IMR-90 (cell line): ENCODE measurements around the gene A3GALT2. TPM values are rescaled to one million over a fixed set of nuclear protein-coding genes. Genes with fewer than 3 reads are reported as not detected.

Experiments
- ATAC-seq: fragments of 200-7000 bp; cut with Tn5 transposase; 2 replicates; pipeline ENCODE4 v1.9.1; 2020; ENCODE audit warnings: low read depth, mild to moderate bottlenecking, moderate library complexity
- BruUV-seq: library from RNA; stranded (reverse); fragments of 400-500 nt; replicated peaks from 2 replicates; lab custom pipeline; 2021; lab: Mats Ljungman, UMichigan
- CTCF ChIA-PET: fragments of 300-600 bp; formaldehyde crosslinking; extraction: SDS; loops from one replicate; lab custom pipeline; 2021; ENCODE audit warnings: antibody characterized with exemption; lab: Yijun Ruan, JAX
- POLR2A ChIA-PET: fragments of 300-600 bp; sonication (Branson Sonifier 250); formaldehyde crosslinking; loops from one replicate; lab custom pipeline; 2022; ENCODE audit warnings: antibody characterized with exemption; ENCODE audit not compliant: unreplicated experiment; lab: Charles Lee
- DNase-seq: peaks from one replicate; pipeline ENCODE4 v3.0.0; 2013
- H2AFZ ChIP-seq: replicated peaks from 2 replicates; pipeline ENCODE3; 2013; ENCODE audit warnings: low read length, mild to moderate bottlenecking; ENCODE audit not compliant: poor library complexity
- H2AK5ac ChIP-seq: 2 replicates; pipeline ENCODE4 v1.6.1; 2013; ENCODE audit warnings: low read depth, low read length, inconsistent platforms
- H2AK9ac ChIP-seq: replicated peaks from 2 replicates; pipeline ENCODE3; 2013; ENCODE audit warnings: mild to moderate bottlenecking, low read depth, low read length, moderate library complexity; ENCODE audit not compliant: poor library complexity
- H2BK120ac ChIP-seq: 2 replicates; pipeline ENCODE4 v1.6.1; 2013; ENCODE audit warnings: low read depth, low read length, inconsistent platforms
- H2BK15ac ChIP-seq: 3 replicates; pipeline ENCODE4 v1.6.1; 2013; ENCODE audit warnings: low read depth, low read length, inconsistent platforms
- H2BK20ac ChIP-seq: 2 replicates; pipeline ENCODE4 v1.6.1; 2013; ENCODE audit warnings: low read depth, mild to moderate bottlenecking, inconsistent platforms, low read length, moderate library complexity
- H2BK5ac ChIP-seq: 2 replicates; pipeline ENCODE4 v1.6.1; 2013; ENCODE audit warnings: mild to moderate bottlenecking, low read depth, low read length, inconsistent platforms; ENCODE audit not compliant: poor library complexity, severe bottlenecking
- H3K14ac ChIP-seq: replicated peaks from 2 replicates; pipeline ENCODE4 v1.6.1; 2013; ENCODE audit warnings: low read depth, low read length, inconsistent platforms
- H3K18ac ChIP-seq: 2 replicates; pipeline ENCODE4 v1.6.1; 2013; ENCODE audit warnings: low read depth, low read length, control low read depth
- H3K23ac ChIP-seq: 2 replicates; pipeline ENCODE4 v1.6.1; 2013; ENCODE audit warnings: low read depth, low read length, inconsistent platforms
- H3K27ac ChIP-seq: 2 replicates; pipeline ENCODE4 v1.5.1; 2013; ENCODE audit warnings: mild to moderate bottlenecking, control low read depth, low read length; ENCODE audit not compliant: insufficient read depth
- H3K27me3 ChIP-seq: 2 replicates; pipeline ENCODE4 v1.6.1; 2013; ENCODE audit warnings: low read length; ENCODE audit not compliant: control insufficient read depth, insufficient read depth
- H3K36me3 ChIP-seq: 2 replicates; pipeline ENCODE4 v1.6.1; 2013; ENCODE audit warnings: low read length, mixed read lengths; ENCODE audit not compliant: control insufficient read depth, insufficient read depth
- H3K4ac ChIP-seq: 2 replicates; pipeline ENCODE4 v1.6.1; 2013; ENCODE audit warnings: low read depth, low read length, inconsistent platforms
- H3K4me1 ChIP-seq: 2 replicates; pipeline ENCODE4 v1.6.1; 2013; ENCODE audit warnings: low read length, mixed read lengths; ENCODE audit not compliant: control insufficient read depth, insufficient read depth
- H3K4me2 ChIP-seq: 2 replicates; pipeline ENCODE4 v1.6.1; 2013; ENCODE audit warnings: low read depth, mild to moderate bottlenecking, control low read depth, low read length, moderate library complexity
- H3K4me3 ChIP-seq: 2 replicates; pipeline ENCODE4 v1.5.1; 2013; ENCODE audit warnings: low read depth, mild to moderate bottlenecking, control low read depth, low read length, moderate library complexity; ENCODE audit not compliant: insufficient read depth
- H3K56ac ChIP-seq: 2 replicates; pipeline ENCODE4 v1.6.1; 2013; ENCODE audit warnings: low read length, inconsistent platforms; ENCODE audit not compliant: insufficient read depth; ENCODE audit errors: extremely low read depth
- H3K79me1 ChIP-seq, 2 experiments: 2 replicates each; pipeline ENCODE4 v1.6.1; 2013; ENCODE audit warnings: low read length in 2 of 2, inconsistent platforms in 1 of 2, low read depth in 1 of 2
- H3K9ac ChIP-seq: 2 replicates; pipeline ENCODE4 v1.6.1; 2013; ENCODE audit warnings: low read depth, low read length, control low read depth
- H3K9me1 ChIP-seq: 2 replicates; pipeline ENCODE4 v1.6.1; 2013; ENCODE audit warnings: low read length, inconsistent platforms; ENCODE audit not compliant: insufficient read depth
- H3K9me3 ChIP-seq: 2 replicates; pipeline ENCODE4 v1.6.1; 2013; ENCODE audit warnings: low read length; ENCODE audit not compliant: control insufficient read depth, insufficient read depth
- H4K20me1 ChIP-seq: 2 replicates; pipeline ENCODE4 v1.6.1; 2013; ENCODE audit warnings: low read length, inconsistent platforms; ENCODE audit not compliant: insufficient read depth
- H4K5ac ChIP-seq: 2 replicates; pipeline ENCODE4 v1.6.1; 2013; ENCODE audit warnings: mild to moderate bottlenecking, low read depth, low read length, control low read depth
- H4K8ac ChIP-seq, 2 experiments: 2 replicates each; pipeline ENCODE4 v1.6.1; 2013; ENCODE audit warnings: low read depth in 2 of 2, low read length in 2 of 2, control low read depth in 1 of 2, inconsistent platforms in 1 of 2
- H4K91ac ChIP-seq: 2 replicates; pipeline ENCODE4 v1.6.1; 2013; ENCODE audit warnings: low read depth, low read length, inconsistent platforms; ENCODE audit not compliant: insufficient read depth
- CEBPB ChIP-seq: IDR thresholded peaks from 2 replicates; pipeline ENCODE4 v1.6.1; 2012; ENCODE audit warnings: low read depth, low read length, improper control_type of control experiment
- ELK1 ChIP-seq: fragments of 150-350 bp; IDR thresholded peaks from 2 replicates; pipeline ENCODE4 v1.6.1; 2016; ENCODE audit warnings: low read depth, mild to moderate bottlenecking, low read length, moderate library complexity, borderline replicate concordance
- FOS ChIP-seq: fragments of 150-350 bp; IDR thresholded peaks from 2 replicates; pipeline ENCODE4 v1.6.1; 2016; ENCODE audit warnings: low read depth, low read length
- MAFK ChIP-seq: IDR thresholded peaks from 2 replicates; pipeline ENCODE4 v1.6.1; 2012; ENCODE audit warnings: low read depth, low read length, improper control_type of control experiment
- MAZ ChIP-seq: IDR thresholded peaks from 2 replicates; pipeline ENCODE4 v1.6.1; 2012; ENCODE audit warnings: low read depth, mild to moderate bottlenecking, low read length, improper control_type of control experiment, moderate library complexity, borderline replicate concordance
- NFE2L2 ChIP-seq: fragments of 150-350 bp; IDR thresholded peaks from 2 replicates; pipeline ENCODE4 v1.6.1; 2016; ENCODE audit warnings: low read depth, mild to moderate bottlenecking, low read length
- POLR2A ChIP-seq: IDR thresholded peaks from 2 replicates; pipeline ENCODE4 v1.6.1; 2012; ENCODE audit warnings: mild to moderate bottlenecking, low read depth, low read length
- RFX5 ChIP-seq: IDR thresholded peaks from 2 replicates; pipeline ENCODE4 v1.8.0; 2012; ENCODE audit warnings: low read depth, mild to moderate bottlenecking, low read length, moderate library complexity
- USF2 ChIP-seq: fragments of 150-350 bp; IDR thresholded peaks from 2 replicates; pipeline ENCODE4 v1.6.1; 2017; ENCODE audit warnings: mild to moderate bottlenecking, antibody characterized with exemption, low read length, low read depth
- WGBS, 2 experiments: methylation state at CpG; one replicate each; pipeline versions ENCODE4 v1.1.5 to v1.1.7; 2013; ENCODE audit warnings: missing lambda C conversion rate in 2 of 2; ENCODE audit not compliant: insufficient read length in 1 of 2; ENCODE audit errors: extremely low coverage in 2 of 2; 5-methylcytosine and 5-hydroxymethylcytosine counted together
- dilution Hi-C: fragments of 300-500 bp; cut with HindIII; formaldehyde crosslinking; loops from one replicate; pipeline ENCODE4 v1.14.3; 2018; ENCODE audit warnings: low sequenced_read_pairs; ENCODE audit not compliant: unreplicated experiment
- in situ Hi-C: fragments of 300-500 bp; cut with MboI; formaldehyde crosslinking; loops from 3 replicates; pipeline ENCODE4 v1.14.3; 2019; ENCODE audit warnings: low sequenced_read_pairs, inconsistent platforms, mixed read lengths
- intact Hi-C: fragments of 100-400 bp; cut with micrococcal nuclease; formaldehyde crosslinking; loops from 2 replicates; pipeline ENCODE4 v1.10.0; 2022
- polyA plus RNA-seq, 3 experiments: library from polyadenylated mRNA; depleted of rRNA; stranded (reverse); fragments of >200 nt; gene quantifications; 2 replicates each; pipeline ENCODE4 v1.2.3, GENCODE V29; 2012; ENCODE audit warnings: low replicate concordance in 1 of 3
- total RNA-seq: library from RNA; depleted of rRNA; stranded (reverse); fragments of >200 nt; gene quantifications from 2 replicates; pipeline ENCODE4 v1.2.3, GENCODE V29; 2012

A3GALT2 gene
- total and polyA plus RNA-seq, 2 of the 4 experiments (the other 2 are of a cell fraction) = not detected

GRCh38 chr1:33306653-33307493, 14.0 kb downstream of the A3GALT2 start:
- WGBS, 2 experiments = 26% methylated on average over 73 of the region's 113 CpGs; no CpG with 5 or more reads in 1 of the 2 experiments
- Histone ChIP-seq H3K27ac (no peak overlapping the region), H4K8ac (no peak overlapping the region), H4K20me1 (no peaks in the 10 kb centered on the region), H3K23ac (no peak overlapping the region), H3K79me1 (no peaks in the 10 kb centered on the region), H3K36me3 (no peaks in the 10 kb centered on the region), H3K4me1 (peaks cover 4% of the 10 kb centered on the region; the same call in 1 of the 2 replicates), H3K18ac (no peak overlapping the region), H4K5ac (peak overlapping the region; percentile 16; the same call in 1 of the 2 replicates), H3K4me2 (no peak overlapping the region), H2BK5ac (no peak overlapping the region), H3K9me1 (no peaks in the 10 kb centered on the region; the same call in 1 of the 2 replicates), H2AK9ac (peak overlapping the region; percentile 55), H2BK15ac (no peak overlapping the region), H3K56ac (no peak overlapping the region), H3K27me3 (no peaks in the 10 kb centered on the region; the same call in 1 of the 2 replicates), H3K9me3 (no peaks in the 10 kb centered on the region), H4K91ac (no peak overlapping the region), H3K9ac (no peak overlapping the region), H2BK120ac (no peak overlapping the region), H3K14ac (no peak overlapping the region), H2AFZ (peak overlapping the region; percentile 87), H2BK20ac (no peak overlapping the region), H3K4me3 (no peak overlapping the region), H3K4ac (no peak overlapping the region), H2AK5ac (no peak overlapping the region)
- intact Hi-C loops (no loop called here), dilution Hi-C loops (no loop called here), in situ Hi-C loops (no loop called here)
- DNase-seq (no peak), ATAC-seq (no peak; the same call in 1 of the 2 replicates)
- BruUV-seq = no TSS peak
- ChIA-PET POLR2A (no interaction called here), CTCF (no interaction called here)
- TF ChIP-seq POLR2A = no peak
- no peak for TF ChIP-seq MAZ
- TF ChIP-seq CEBPB = no peak
- TF ChIP-seq ELK1 = no peak
- TF ChIP-seq FOS = no peak
- no peak for TF ChIP-seq RFX5
- no peak for TF ChIP-seq MAFK
- TF ChIP-seq USF2 = no peak
- TF ChIP-seq NFE2L2 = no peak
